Measurements from ENCODE around the gene ARHGAP26. TPM values are rescaled to one million over a fixed set of nuclear protein-coding genes. Genes with fewer than 3 reads are reported as not detected.

The ARHGAP26 gene
- polyA plus RNA-seq, 3 donors: 26.5 to 56.8 (median 28.7) TPM

DNA sequence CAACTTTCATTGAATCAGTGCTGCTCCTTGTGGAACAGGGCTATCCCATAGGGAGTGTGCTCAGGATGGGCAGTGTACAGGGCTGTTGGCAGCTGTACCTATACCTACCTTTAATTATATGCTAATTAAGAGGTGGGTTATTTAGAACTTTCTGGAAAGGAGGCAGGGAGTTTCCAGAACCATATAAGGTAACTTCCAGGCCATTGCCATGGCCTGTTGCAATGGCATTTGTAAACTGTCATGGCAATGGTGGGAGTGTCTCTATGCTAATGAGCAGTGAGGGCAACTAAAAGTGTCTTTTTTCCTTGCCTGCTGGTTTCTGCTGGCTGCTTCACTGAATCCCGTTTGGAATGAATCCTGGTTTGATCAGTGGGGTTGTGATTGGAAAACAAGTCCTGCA, 2.3 kb upstream of the ARHGAP26 start:
- H3K27me3 Mint-ChIP-seq (ENCODE audit: low read depth in 3 of 3): peaks cover 0 to under 1% (median 0%) of the 10 kb centered on the region in 3 donors
- H3K4me3 Mint-ChIP-seq: no peak overlapping the region
- H2AFZ ChIP-seq (ENCODE audit: insufficient read depth, low read depth, low read length, poor library complexity, severe bottlenecking): no peak overlapping the region
- no peaks in the 10 kb centered on the region for H3K36me3 ChIP-seq (replicated peaks in 1 of 2; ENCODE audit: control insufficient read depth in 1 of 2, insufficient read depth in 2 of 2, low read length in 2 of 2)
- peaks cover 36% of the 10 kb centered on the region for H3K4me1 Mint-ChIP-seq
- intact Hi-C loops (cut with micrococcal nuclease): loop anchor here in 1 of 2 donors (5.0 kb wide), 1 partner anchor 46 kb away; no protein-coding TSS in a partner anchor
- H3K36me3 Mint-ChIP-seq: peaks cover 11 to 13% of the 10 kb centered on the region in 2 donors
- no peaks in the 10 kb centered on the region for H3K9me3 Mint-ChIP-seq
- H3K27me3 ChIP-seq (ENCODE audit: control insufficient read depth in 2 of 2, insufficient read depth in 2 of 2, low read length in 2 of 2): no peaks in the 10 kb centered on the region
- DNase-seq: peak in 2 of 3 donors; percentile 71 to 74
- H3K9ac ChIP-seq (ENCODE audit: insufficient read depth, low read length, poor library complexity, severe bottlenecking): no peak overlapping the region
- H3K9me3 ChIP-seq (replicated peaks in 1 of 2; ENCODE audit: control insufficient read depth in 1 of 2, insufficient read depth in 1 of 2, low read length in 2 of 2): no peaks in the 10 kb centered on the region
- H3K4me1 ChIP-seq (ENCODE audit: control insufficient read depth in 1 of 2, insufficient read depth in 2 of 2, low read length in 2 of 2): peaks cover 32 to 41% of the 10 kb centered on the region in 2 donors
- H3K4me2 ChIP-seq (replicated peaks; ENCODE audit: extremely low read depth, low read length, poor library complexity, severe bottlenecking): no peak overlapping the region
- peak overlapping the region in 5 of 7 donors; percentile 57 to 86 (median 80) for H3K27ac Mint-ChIP-seq
- H3K79me2 ChIP-seq (ENCODE audit: insufficient read depth, low read length): peaks cover 26% of the 10 kb centered on the region
- peaks cover 27% of the 10 kb centered on the region for H4K20me1 ChIP-seq (ENCODE audit: insufficient read depth, low read length)
- H3K27ac ChIP-seq (ENCODE audit: low read depth in 1 of 2, low read length in 2 of 2): no peak overlapping the region
- no peak overlapping the region for H3K4me3 ChIP-seq (replicated peaks in 1 of 3; ENCODE audit: low read depth in 2 of 3, low read length in 3 of 3)
- no CpG with 5 or more reads among the region's 1 CpG for WGBS (ENCODE audit: insufficient coverage)
- TF ChIP-seq, protein P1, sequence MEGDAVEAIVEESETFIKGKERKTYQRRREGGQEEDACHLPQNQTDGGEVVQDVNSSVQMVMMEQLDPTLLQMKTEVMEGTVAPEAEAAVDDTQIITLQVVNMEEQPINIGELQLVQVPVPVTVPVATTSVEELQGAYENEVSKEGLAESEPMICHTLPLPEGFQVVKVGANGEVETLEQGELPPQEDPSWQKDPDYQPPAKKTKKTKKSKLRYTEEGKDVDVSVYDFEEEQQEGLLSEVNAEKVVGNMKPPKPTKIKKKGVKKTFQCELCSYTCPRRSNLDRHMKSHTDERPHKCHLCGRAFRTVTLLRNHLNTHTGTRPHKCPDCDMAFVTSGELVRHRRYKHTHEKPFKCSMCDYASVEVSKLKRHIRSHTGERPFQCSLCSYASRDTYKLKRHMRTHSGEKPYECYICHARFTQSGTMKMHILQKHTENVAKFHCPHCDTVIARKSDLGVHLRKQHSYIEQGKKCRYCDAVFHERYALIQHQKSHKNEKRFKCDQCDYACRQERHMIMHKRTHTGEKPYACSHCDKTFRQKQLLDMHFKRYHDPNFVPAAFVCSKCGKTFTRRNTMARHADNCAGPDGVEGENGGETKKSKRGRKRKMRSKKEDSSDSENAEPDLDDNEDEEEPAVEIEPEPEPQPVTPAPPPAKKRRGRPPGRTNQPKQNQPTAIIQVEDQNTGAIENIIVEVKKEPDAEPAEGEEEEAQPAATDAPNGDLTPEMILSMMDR (IDR thresholded peaks at IDR 0.05): no peak

DNA sequence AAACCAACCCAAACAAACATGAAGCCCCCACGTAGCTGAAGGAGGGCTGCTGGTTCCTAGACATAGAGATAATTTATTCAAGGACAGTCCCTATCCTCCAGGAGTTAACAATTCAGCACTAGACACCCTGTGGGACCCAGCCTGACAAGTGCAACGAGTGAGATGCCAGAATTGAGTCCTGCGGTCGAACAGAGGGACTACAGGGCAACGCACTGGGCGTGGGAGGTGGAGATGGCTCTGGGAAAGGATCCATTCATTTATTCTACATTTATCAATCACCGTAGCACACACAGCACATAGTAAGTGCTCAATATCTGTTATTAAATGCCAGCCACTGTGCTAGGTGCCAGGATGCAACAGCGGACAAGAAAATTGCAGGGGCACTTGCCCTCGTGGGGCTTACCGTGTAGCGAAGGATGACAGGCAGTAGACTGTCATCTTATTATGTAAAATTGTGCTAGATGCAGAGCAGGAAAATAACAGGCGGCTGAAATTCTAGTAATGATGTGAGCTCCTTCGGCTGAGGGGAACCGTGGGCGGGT, 855 bp upstream of the ARHGAP26 start:
- Histone ChIP-seq H3K9me3 (replicated peaks in 1 of 2; ENCODE audit: control insufficient read depth in 1 of 2, insufficient read depth in 1 of 2, low read length in 2 of 2) (no peaks in the 10 kb centered on the region), H2AFZ (ENCODE audit: insufficient read depth, low read depth, low read length, poor library complexity, severe bottlenecking) (peak overlapping the region; percentile 83), H3K27me3 (ENCODE audit: control insufficient read depth in 2 of 2, insufficient read depth in 2 of 2, low read length in 2 of 2) (no peaks in the 10 kb centered on the region), H3K4me3 (replicated peaks in 1 of 3; ENCODE audit: low read depth in 2 of 3, low read length in 3 of 3) (peak overlapping the region; percentile 81 to 87 (median 86)), H3K9ac (ENCODE audit: insufficient read depth, low read length, poor library complexity, severe bottlenecking) (peak overlapping the region; percentile 90), H3K4me2 (replicated peaks; ENCODE audit: extremely low read depth, low read length, poor library complexity, severe bottlenecking) (peak overlapping the region; percentile 94), H3K36me3 (replicated peaks in 1 of 2; ENCODE audit: control insufficient read depth in 1 of 2, insufficient read depth in 2 of 2, low read length in 2 of 2) (no peaks in the 10 kb centered on the region), H3K4me1 (ENCODE audit: control insufficient read depth in 1 of 2, insufficient read depth in 2 of 2, low read length in 2 of 2) (peaks cover 42 to 52% of the 10 kb centered on the region in 2 donors), H4K20me1 (ENCODE audit: insufficient read depth, low read length) (peaks cover 41% of the 10 kb centered on the region), H3K27ac (ENCODE audit: low read depth in 1 of 2, low read length in 2 of 2) (peak overlapping the region; percentile 25 to 91), H3K79me2 (ENCODE audit: insufficient read depth, low read length) (peaks cover 40% of the 10 kb centered on the region)
- Mint-ChIP-seq H3K4me1 (peaks cover 46% of the 10 kb centered on the region), H3K9me3 (no peaks in the 10 kb centered on the region), H3K4me3 (peak overlapping the region; percentile 95 to 99), H3K27ac (peak overlapping the region; percentile 88 to 97 (median 93)), H3K27me3 (ENCODE audit: low read depth in 3 of 3) (no peaks in the 10 kb centered on the region), H3K36me3 (peaks cover 16 to 19% of the 10 kb centered on the region in 2 donors)
- 1% methylated on average over 8 of the region's 15 CpGs for WGBS (ENCODE audit: insufficient coverage)
- DNase-seq: no peak
- TF ChIP-seq, protein P1 (IDR thresholded peaks at IDR 0.05): no peak
- intact Hi-C loops (cut with micrococcal nuclease): loop anchor here in 1 of 2 donors (5.0 kb wide), 1 partner anchor 47 kb away; no protein-coding TSS in a partner anchor
